GM18867 (cell line): Measurements from ENCODE around the gene LOXL4.

Experiments used
- ATAC-seq: cut with Tn5 transposase; IDR thresholded peaks from one replicate; pipeline ENCODE4 v1.9.1; 2021; ENCODE audit warnings: mild to moderate bottlenecking, moderate library complexity; ENCODE audit not compliant: unreplicated experiment

Gene LOXL4

GRCh38 chr10:98265403-98266378, 2.3 kb downstream of the LOXL4 start:
- no peak for ATAC-seq

GRCh38 chr10:98264378-98265065, 3.5 kb downstream of the LOXL4 start:
- ATAC-seq = no peak

GRCh38 chr10:98263088-98263487, 4.9 kb downstream of the LOXL4 start:
- no peak for ATAC-seq

GRCh38 chr10:98262571-98262970, 5.4 kb downstream of the LOXL4 start:
- no peak for ATAC-seq

- no peak for ATAC-seq
These were observed 6.3 kb downstream of the LOXL4 start for GRCh38 chr10:98261436-98262277.

GRCh38 chr10:98260752-98261151, 7.2 kb downstream of the LOXL4 start:
- ATAC-seq = no peak

- ATAC-seq = no peak
These were observed 7.6 kb downstream of the LOXL4 start for GRCh38 chr10:98260350-98260749.

- no peak for ATAC-seq
These were observed 8.2 kb downstream of the LOXL4 start for GRCh38 chr10:98259606-98260315.

GRCh38 chr10:98258683-98259454, 9.1 kb downstream of the LOXL4 start:
- no peak for ATAC-seq

GRCh38 chr10:98257961-98258360, 10.0 kb downstream of the LOXL4 start:
- ATAC-seq = no peak

- no peak for ATAC-seq
These were observed 10.8 kb downstream of the LOXL4 start for GRCh38 chr10:98257198-98257597.

- ATAC-seq = no peak
These were observed 11.3 kb downstream of the LOXL4 start for GRCh38 chr10:98256692-98257091.

GRCh38 chr10:98255146-98255877, 12.7 kb downstream of the LOXL4 start:
- ATAC-seq = no peak

- no peak for ATAC-seq
These were observed 13.6 kb downstream of the LOXL4 start for GRCh38 chr10:98254234-98254974.

GRCh38 chr10:98253499-98253898, 14.5 kb downstream of the LOXL4 start:
- no peak for ATAC-seq

- ATAC-seq = no peak
These were observed 15.5 kb downstream of the LOXL4 start for GRCh38 chr10:98252464-98252863.

GRCh38 chr10:98251399-98251798, 16.6 kb downstream of the LOXL4 start:
- no peak for ATAC-seq

- no peak for ATAC-seq
These were observed 18.9 kb downstream of the LOXL4 start for GRCh38 chr10:98249134-98249533.
